AG09309 (cell line): ENCODE results near the gene MDK.
A peak's percentile ranks its signal among the peaks of the same experiment; 100 is the strongest.

Source experiments
- DNase-seq: peaks from one replicate; pipeline ENCODE4 v3.0.0-alpha.2; 2010; ENCODE audit warnings: low read depth
- H3K4me3 ChIP-seq: 2 replicates; pipeline ENCODE4 v1.5.1; 2011; ENCODE audit warnings: mild to moderate bottlenecking, low read depth, low read length, moderate library complexity; ENCODE audit not compliant: control insufficient read depth
- TF ChIP-seq, protein P1 (sequence below): IDR thresholded peaks from 2 replicates; pipeline ENCODE4 v1.5.1; 2011; ENCODE audit warnings: mild to moderate bottlenecking, low read depth, low read length, inconsistent platforms; ENCODE audit not compliant: insufficient read depth, control insufficient read depth; ENCODE audit errors: missing control alignments

Gene MDK

DNA sequence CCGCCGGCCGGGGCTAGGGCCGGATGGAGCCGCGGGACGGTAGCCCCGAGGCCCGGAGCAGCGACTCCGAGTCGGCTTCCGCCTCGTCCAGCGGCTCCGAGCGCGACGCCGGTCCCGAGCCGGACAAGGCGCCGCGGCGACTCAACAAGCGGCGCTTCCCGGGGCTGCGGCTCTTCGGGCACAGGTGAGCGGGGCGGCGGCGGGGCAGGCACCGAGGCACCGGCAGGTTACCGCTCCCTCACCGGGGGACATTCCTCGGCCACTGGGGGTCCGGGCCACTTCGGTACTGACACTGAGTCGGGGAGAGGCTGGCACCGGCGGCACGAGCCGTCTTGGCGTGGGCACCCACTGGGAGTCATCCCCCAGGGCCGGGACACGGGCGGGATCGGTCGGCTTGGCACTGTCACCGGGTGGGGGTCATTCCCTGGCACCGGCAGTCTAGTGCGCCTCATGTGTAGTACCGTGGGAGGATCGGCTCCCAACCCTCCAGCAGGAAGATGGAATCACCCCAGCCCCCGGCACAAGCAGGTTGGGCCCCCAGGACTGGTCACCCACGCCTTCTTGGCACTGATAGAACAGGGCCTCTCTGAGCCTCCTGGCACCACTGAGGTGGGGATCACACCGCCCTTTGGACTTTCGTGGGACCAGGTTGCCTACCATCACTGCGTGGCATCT lies 33.7 kb upstream of the MDK start:
- H3K4me3 ChIP-seq, result peak overlapping the region; percentile 88
- TF ChIP-seq, protein P1, sequence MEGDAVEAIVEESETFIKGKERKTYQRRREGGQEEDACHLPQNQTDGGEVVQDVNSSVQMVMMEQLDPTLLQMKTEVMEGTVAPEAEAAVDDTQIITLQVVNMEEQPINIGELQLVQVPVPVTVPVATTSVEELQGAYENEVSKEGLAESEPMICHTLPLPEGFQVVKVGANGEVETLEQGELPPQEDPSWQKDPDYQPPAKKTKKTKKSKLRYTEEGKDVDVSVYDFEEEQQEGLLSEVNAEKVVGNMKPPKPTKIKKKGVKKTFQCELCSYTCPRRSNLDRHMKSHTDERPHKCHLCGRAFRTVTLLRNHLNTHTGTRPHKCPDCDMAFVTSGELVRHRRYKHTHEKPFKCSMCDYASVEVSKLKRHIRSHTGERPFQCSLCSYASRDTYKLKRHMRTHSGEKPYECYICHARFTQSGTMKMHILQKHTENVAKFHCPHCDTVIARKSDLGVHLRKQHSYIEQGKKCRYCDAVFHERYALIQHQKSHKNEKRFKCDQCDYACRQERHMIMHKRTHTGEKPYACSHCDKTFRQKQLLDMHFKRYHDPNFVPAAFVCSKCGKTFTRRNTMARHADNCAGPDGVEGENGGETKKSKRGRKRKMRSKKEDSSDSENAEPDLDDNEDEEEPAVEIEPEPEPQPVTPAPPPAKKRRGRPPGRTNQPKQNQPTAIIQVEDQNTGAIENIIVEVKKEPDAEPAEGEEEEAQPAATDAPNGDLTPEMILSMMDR, result no peak
- DNase-seq, result no peak

DNA sequence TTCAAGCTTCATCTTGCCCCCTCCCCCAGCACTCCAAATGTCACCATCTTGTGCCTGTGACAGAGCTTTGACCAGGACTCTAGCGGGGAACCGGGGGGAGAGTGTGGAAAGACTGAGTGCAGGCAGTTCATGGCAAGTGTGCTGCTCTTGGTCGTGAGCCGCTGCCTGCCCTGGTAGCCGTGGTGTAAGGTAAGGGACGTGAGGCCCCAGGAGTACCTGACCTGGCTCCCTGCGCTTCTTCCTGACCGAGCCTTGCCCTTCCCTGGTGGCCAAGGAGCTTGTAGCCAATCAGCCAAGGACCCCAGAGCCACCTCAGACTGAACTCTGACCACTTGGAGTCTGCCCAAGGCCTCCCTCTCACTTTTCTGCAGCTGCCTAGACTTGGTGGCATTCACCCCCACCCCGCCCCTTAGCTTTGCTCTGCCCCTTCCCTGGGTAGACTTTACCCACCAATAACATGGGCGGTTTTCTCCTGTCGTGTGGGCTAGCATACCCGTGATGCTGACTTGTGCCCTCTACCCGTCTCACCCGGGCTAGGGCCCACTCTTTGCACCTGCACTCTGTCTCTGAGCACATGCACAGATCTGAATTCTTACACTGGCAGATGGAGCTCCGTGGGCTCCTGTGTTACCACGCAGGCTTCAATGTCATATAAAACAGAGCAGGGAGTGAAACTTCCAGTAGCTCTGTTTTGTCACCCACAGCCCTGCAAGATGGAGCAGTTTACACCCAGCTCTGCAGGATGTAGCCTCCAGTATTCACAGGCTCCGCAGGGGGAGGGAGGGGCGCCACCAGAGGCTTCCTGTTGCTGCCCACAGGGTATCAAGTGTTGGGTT lies 32.7 kb upstream of the MDK start:
- TF ChIP-seq, protein P1, result no peak

DNA sequence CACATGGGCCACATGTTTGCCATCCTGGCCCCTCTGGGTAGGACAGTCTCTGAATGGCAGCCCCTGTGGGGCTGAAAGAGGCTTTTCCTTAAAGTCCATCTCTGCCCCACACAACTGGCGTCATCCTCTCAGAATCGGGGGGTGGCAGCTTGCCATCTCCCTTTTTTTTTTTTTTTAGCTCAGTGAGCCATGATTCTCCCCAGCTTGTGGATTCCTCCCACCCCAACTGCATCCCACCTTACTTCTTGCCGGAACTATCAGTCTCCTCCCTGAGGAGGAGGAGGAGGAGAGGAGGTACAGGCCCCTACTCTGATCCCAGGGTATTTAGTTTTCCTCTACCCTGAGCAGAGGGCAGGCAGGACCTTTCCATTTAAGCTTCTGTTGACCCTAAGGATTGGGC lies 30.8 kb upstream of the MDK start:
- no peak for DNase-seq
- TF ChIP-seq, protein P1, result no peak
- no peak overlapping the region for H3K4me3 ChIP-seq

More for the DNA sequence above, 32.7 kb upstream of the MDK start:
- no peak for DNase-seq
- H3K4me3 ChIP-seq, result peak overlapping the region; percentile 88

DNA sequence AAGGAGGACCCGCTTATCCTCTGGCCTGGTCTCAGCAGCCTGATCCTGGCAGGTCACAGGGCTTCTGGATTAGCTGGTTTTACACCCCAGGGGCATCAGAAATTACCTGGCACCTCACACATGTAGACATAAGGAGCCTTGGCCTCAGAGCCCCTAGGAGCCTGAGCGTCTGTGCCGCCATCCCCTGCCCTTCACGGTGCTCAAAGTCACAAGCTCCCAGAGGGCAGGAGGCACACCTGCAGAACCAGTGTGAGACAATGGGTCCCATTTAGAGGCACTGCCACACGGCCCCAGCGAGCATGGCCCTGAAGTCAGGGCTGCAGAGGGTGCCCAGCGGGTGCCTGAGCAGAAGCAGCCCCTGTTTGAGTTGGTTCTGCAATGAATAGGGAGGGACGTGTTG lies 30.3 kb upstream of the MDK start:
- no peak for DNase-seq
- TF ChIP-seq, protein P1, result no peak
- no peak overlapping the region for H3K4me3 ChIP-seq

DNA sequence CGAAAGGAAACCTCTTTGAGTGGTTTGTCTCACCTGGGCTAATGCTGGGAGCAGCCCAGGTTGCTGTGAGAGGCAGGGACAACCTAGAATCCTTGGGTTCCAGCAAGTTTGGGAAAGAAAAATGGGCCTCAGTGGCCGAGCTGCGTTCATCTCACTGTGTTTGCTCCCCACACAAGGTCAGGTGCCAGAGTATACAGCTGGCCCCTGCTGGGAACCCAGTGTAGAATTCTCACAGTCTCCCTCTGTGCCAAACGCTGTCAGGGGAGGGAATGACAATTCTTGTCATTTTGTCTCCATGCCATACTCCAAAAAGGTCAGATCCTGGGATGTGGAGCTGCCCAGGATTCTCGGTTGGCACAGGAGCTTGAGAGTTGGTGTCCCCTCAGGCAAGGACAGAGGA lies 29.9 kb upstream of the MDK start:
- H3K4me3 ChIP-seq, result no peak overlapping the region
- TF ChIP-seq, protein P1, result no peak
- DNase-seq, result no peak

DNA sequence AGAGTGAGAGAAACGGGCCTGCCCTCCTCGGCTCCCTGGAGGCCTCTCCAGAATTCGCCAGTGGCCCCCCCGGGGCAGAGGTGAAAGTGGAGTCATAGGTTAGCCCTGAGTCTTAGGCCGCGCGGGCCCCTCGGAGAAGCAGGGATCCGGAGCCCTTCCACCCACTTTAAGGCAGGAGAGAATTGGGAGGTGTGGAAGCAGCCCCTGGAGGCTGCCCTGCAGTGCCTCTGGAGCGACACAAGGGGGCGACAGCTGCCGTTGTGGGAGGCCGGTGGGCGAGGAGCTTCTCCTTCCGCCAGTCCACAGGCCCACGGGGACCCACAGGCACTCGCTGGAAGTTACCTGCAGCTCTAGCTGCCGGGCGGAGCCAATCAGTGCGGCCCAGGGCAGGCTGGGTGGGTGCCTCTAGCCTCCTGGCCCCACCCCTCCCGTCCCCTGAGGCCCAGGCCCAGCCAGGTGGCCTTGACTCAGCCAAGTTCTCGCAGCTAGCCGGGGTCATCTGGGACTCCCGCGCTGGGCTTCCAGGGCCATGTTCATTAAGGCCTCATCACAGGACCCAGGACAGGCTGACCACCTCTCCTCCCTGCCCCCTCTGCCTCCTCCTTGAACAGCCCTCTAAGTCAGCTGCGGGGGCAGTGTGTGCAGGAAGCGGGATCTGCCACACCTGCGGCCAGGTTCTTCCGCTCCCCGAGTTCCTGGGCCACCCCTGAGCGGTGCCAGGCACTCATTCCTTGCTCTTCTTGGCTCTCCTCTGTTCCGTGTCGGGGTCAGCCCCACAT lies 29.2 kb upstream of the MDK start:
- no peak for DNase-seq
- H3K4me3 ChIP-seq, result no peak overlapping the region
- TF ChIP-seq, protein P1, result peak; percentile 76
